ENCODE measurements around the gene HOXA5. TPM values are rescaled to one million over a fixed set of nuclear protein-coding genes. Genes with fewer than 3 reads are reported as not detected.

HOXA5 gene
- total RNA-seq, 2 donors from 2014 or later = 9.6 to 18.7 TPM

- Histone ChIP-seq H3K27me3 (peaks cover 7% of the 10 kb centered on the region), H3K4me1 (peaks cover 5% of the 10 kb centered on the region), H3K9ac (ENCODE audit: low read depth in 2 of 2, low read length in 2 of 2) (peak overlapping the region; percentile 80 to 98), H3K36me3 (no peaks in the 10 kb centered on the region), H3K9me3 (no peaks in the 10 kb centered on the region), H3K4me3 (peak overlapping the region; percentile 64), H3K27ac (peak overlapping the region; percentile 94)
- no peak for DNase-seq
- intact Hi-C loops (cut with DNase I) = loop anchor here (5.0 kb wide), 1 partner anchor 792 kb away; no protein-coding TSS in a partner anchor
- no peak for TF ChIP-seq CTCF (IDR thresholded peaks at IDR 0.05)
Measured at GRCh38 chr7:27164045-27164366, 20.5 kb upstream of the HOXA5 start.

GRCh38 chr7:27163288-27164044, 20.0 kb upstream of the HOXA5 start:
- Histone ChIP-seq H3K4me3 (peak overlapping the region; percentile 64), H3K4me1 (peaks cover 5% of the 10 kb centered on the region)
- intact Hi-C loops (cut with DNase I) = loop anchor here (5.0 kb wide), 1 partner anchor 791 kb away; no protein-coding TSS in a partner anchor

GRCh38 chr7:27162561-27163287, 19.2 kb upstream of the HOXA5 start:
- TF ChIP-seq CTCF (IDR thresholded peaks at IDR 0.05) = no peak
- H3K4me3 ChIP-seq = peak overlapping the region; percentile 64
- H3K27ac ChIP-seq = peak overlapping the region; percentile 94
- peaks cover 5% of the 10 kb centered on the region for H3K4me1 ChIP-seq
- no peaks in the 10 kb centered on the region for H3K9me3 ChIP-seq
- intact Hi-C loops (cut with DNase I) = loop anchor here (5.0 kb wide), 1 partner anchor 790 kb away; no protein-coding TSS in a partner anchor
- no peaks in the 10 kb centered on the region for H3K36me3 ChIP-seq
- H3K27me3 ChIP-seq = peaks cover 11% of the 10 kb centered on the region
- H3K9ac ChIP-seq (ENCODE audit: low read depth in 2 of 2, low read length in 2 of 2) = peak overlapping the region in 1 of 2 donors; percentile 98
- no peak for DNase-seq

More at GRCh38 chr7:27163288-27164044, 20.0 kb upstream of the HOXA5 start:
- DNase-seq = no peak
- H3K27ac ChIP-seq = peak overlapping the region; percentile 94
- H3K27me3 ChIP-seq = peaks cover 8% of the 10 kb centered on the region
- peak overlapping the region; percentile 80 to 98 for H3K9ac ChIP-seq (ENCODE audit: low read depth in 2 of 2, low read length in 2 of 2)
- H3K36me3 ChIP-seq = no peaks in the 10 kb centered on the region
- no peaks in the 10 kb centered on the region for H3K9me3 ChIP-seq
- TF ChIP-seq CTCF (IDR thresholded peaks at IDR 0.05) = no peak

- no peak for DNase-seq
- TF ChIP-seq CTCF (IDR thresholded peaks at IDR 0.05) = no peak
- intact Hi-C loops (cut with DNase I) = loop anchor here (5.0 kb wide), 1 partner anchor 790 kb away; no protein-coding TSS in a partner anchor
- peaks cover 11% of the 10 kb centered on the region for H3K27me3 ChIP-seq
- H3K4me3 ChIP-seq = peak overlapping the region; percentile 64
- H3K9me3 ChIP-seq = no peaks in the 10 kb centered on the region
- H3K36me3 ChIP-seq = no peaks in the 10 kb centered on the region
- peaks cover 5% of the 10 kb centered on the region for H3K4me1 ChIP-seq
- H3K9ac ChIP-seq (ENCODE audit: low read depth in 2 of 2, low read length in 2 of 2) = peak overlapping the region; percentile 52 to 98
- H3K27ac ChIP-seq = peak overlapping the region; percentile 94
Measured at GRCh38 chr7:27161721-27162560, 18.5 kb upstream of the HOXA5 start.

GRCh38 chr7:27161214-27161720, 17.8 kb upstream of the HOXA5 start:
- DNase-seq = peak; percentile 76
- intact Hi-C loops (cut with DNase I) = loop anchor here (5.0 kb wide), 1 partner anchor 789 kb away; no protein-coding TSS in a partner anchor
- H3K4me1 ChIP-seq = peaks cover 5% of the 10 kb centered on the region
- H3K27ac ChIP-seq = peak overlapping the region; percentile 94
- peak overlapping the region; percentile 64 for H3K4me3 ChIP-seq
- peak overlapping the region in 1 of 2 donors; percentile 100 for H3K9ac ChIP-seq (ENCODE audit: low read depth in 2 of 2, low read length in 2 of 2)
- TF ChIP-seq CTCF (IDR thresholded peaks at IDR 0.05) = no peak
- peaks cover 9% of the 10 kb centered on the region for H3K27me3 ChIP-seq
- no peaks in the 10 kb centered on the region for H3K9me3 ChIP-seq
- no peaks in the 10 kb centered on the region for H3K36me3 ChIP-seq

Measured in colonic mucosa (tissue), 4 donors.